Measurements from ENCODE around the gene TMSB10. TPM values are rescaled to one million over a fixed set of nuclear protein-coding genes. Genes with fewer than 3 reads are reported as not detected.
"Not testable (repeated sequence)": the region's sequence is repeated elsewhere in the genome, so short reads cannot be mapped to it uniquely, and the experiment has no call there.

The TMSB10 gene
- total RNA-seq, 1 donor = 3,268 TPM

GRCh38 chr2:84906108-84906899, 848 bp downstream of the TMSB10 start:
- peaks cover 46% of the 10 kb centered on the region for H3K4me1 ChIP-seq (ENCODE audit: insufficient read depth, low read length)
- H3K4me3 ChIP-seq (ENCODE audit: low read length) = peak overlapping the region; percentile 96
- H3K9me3 ChIP-seq (ENCODE audit: low read depth, low read length) = no peaks in the 10 kb centered on the region
- no peaks in the 10 kb centered on the region for H3K27me3 ChIP-seq (ENCODE audit: insufficient read depth, low read length)

GRCh38 chr2:84906900-84907714, 1.7 kb downstream of the TMSB10 start:
- no peaks in the 10 kb centered on the region for H3K27me3 ChIP-seq (ENCODE audit: insufficient read depth, low read length)
- H3K9me3 ChIP-seq (ENCODE audit: low read depth, low read length) = no peaks in the 10 kb centered on the region
- H3K4me1 ChIP-seq (ENCODE audit: insufficient read depth, low read length) = peaks cover 38% of the 10 kb centered on the region
- peak overlapping the region; percentile 96 for H3K4me3 ChIP-seq (ENCODE audit: low read length)

GRCh38 chr2:84908948-84909713, 3.7 kb downstream of the TMSB10 start:
- H3K9me3 ChIP-seq (ENCODE audit: low read depth, low read length) = no peaks in the 10 kb centered on the region
- H3K4me1 ChIP-seq (ENCODE audit: insufficient read depth, low read length) = peaks cover 31% of the 10 kb centered on the region
- H3K27me3 ChIP-seq (ENCODE audit: insufficient read depth, low read length) = no peaks in the 10 kb centered on the region
- no peak overlapping the region for H3K4me3 ChIP-seq (ENCODE audit: low read length)

- no peaks in the 10 kb centered on the region for H3K9me3 ChIP-seq (ENCODE audit: low read depth, low read length)
- no peaks in the 10 kb centered on the region for H3K27me3 ChIP-seq (ENCODE audit: insufficient read depth, low read length)
- peaks cover 24% of the 10 kb centered on the region for H3K4me1 ChIP-seq (ENCODE audit: insufficient read depth, low read length)
- H3K4me3 ChIP-seq (ENCODE audit: low read length) = no peak overlapping the region
Measured at GRCh38 chr2:84911135-84911678, 5.8 kb downstream of the TMSB10 start.

- Histone ChIP-seq H3K4me3 (ENCODE audit: low read length) (no peak overlapping the region), H3K27me3 (ENCODE audit: insufficient read depth, low read length) (no peaks in the 10 kb centered on the region), H3K4me1 (ENCODE audit: insufficient read depth, low read length) (peaks cover 15% of the 10 kb centered on the region), H3K9me3 (ENCODE audit: low read depth, low read length) (no peaks in the 10 kb centered on the region)
Measured at GRCh38 chr2:84912984-84913383, 7.5 kb downstream of the TMSB10 start.

- Histone ChIP-seq H3K4me3 (ENCODE audit: low read length) (no peak overlapping the region), H3K4me1 (ENCODE audit: insufficient read depth, low read length) (peaks cover 14% of the 10 kb centered on the region), H3K9me3 (ENCODE audit: low read depth, low read length) (no peaks in the 10 kb centered on the region), H3K27me3 (ENCODE audit: insufficient read depth, low read length) (no peaks in the 10 kb centered on the region)
Measured at GRCh38 chr2:84914334-84914733, 8.9 kb downstream of the TMSB10 start.

GRCh38 chr2:84915675-84916074, 10.2 kb downstream of the TMSB10 start:
- not testable (repeated sequence) for H3K4me3 ChIP-seq (ENCODE audit: low read length); H3K27me3 ChIP-seq (ENCODE audit: insufficient read depth, low read length); H3K9me3 ChIP-seq (ENCODE audit: low read depth, low read length)
- H3K4me1 ChIP-seq (ENCODE audit: insufficient read depth, low read length) = peaks cover 26% of the 10 kb centered on the region

GRCh38 chr2:84917821-84918220, 12.4 kb downstream of the TMSB10 start:
- peaks cover 26% of the 10 kb centered on the region for H3K4me1 ChIP-seq (ENCODE audit: insufficient read depth, low read length)
- H3K27me3 ChIP-seq (ENCODE audit: insufficient read depth, low read length); H3K9me3 ChIP-seq (ENCODE audit: low read depth, low read length); H3K4me3 ChIP-seq (ENCODE audit: low read length): not testable (repeated sequence)

GRCh38 chr2:84918430-84918829, 13.0 kb downstream of the TMSB10 start:
- Histone ChIP-seq H3K9me3 (ENCODE audit: low read depth, low read length) (no peaks in the 10 kb centered on the region), H3K4me3 (ENCODE audit: low read length) (no peak overlapping the region), H3K4me1 (ENCODE audit: insufficient read depth, low read length) (peaks cover 27% of the 10 kb centered on the region), H3K27me3 (ENCODE audit: insufficient read depth, low read length) (no peaks in the 10 kb centered on the region)

- Histone ChIP-seq H3K9me3 (ENCODE audit: low read depth, low read length) (no peaks in the 10 kb centered on the region), H3K4me3 (ENCODE audit: low read length) (no peak overlapping the region), H3K27me3 (ENCODE audit: insufficient read depth, low read length) (no peaks in the 10 kb centered on the region), H3K4me1 (ENCODE audit: insufficient read depth, low read length) (peaks cover 43% of the 10 kb centered on the region)
Measured at GRCh38 chr2:84919885-84920580, 14.6 kb downstream of the TMSB10 start.

GRCh38 chr2:84923009-84923408, 17.6 kb downstream of the TMSB10 start:
- Histone ChIP-seq H3K27me3 (ENCODE audit: insufficient read depth, low read length) (no peaks in the 10 kb centered on the region), H3K9me3 (ENCODE audit: low read depth, low read length) (no peaks in the 10 kb centered on the region), H3K4me1 (ENCODE audit: insufficient read depth, low read length) (peaks cover 63% of the 10 kb centered on the region), H3K4me3 (ENCODE audit: low read length) (no peak overlapping the region)

GRCh38 chr2:84924173-84925106, 19.0 kb downstream of the TMSB10 start:
- no peak overlapping the region for H3K4me3 ChIP-seq (ENCODE audit: low read length)
- H3K4me1 ChIP-seq (ENCODE audit: insufficient read depth, low read length) = peaks cover 50% of the 10 kb centered on the region
- no peaks in the 10 kb centered on the region for H3K9me3 ChIP-seq (ENCODE audit: low read depth, low read length)
- no peaks in the 10 kb centered on the region for H3K27me3 ChIP-seq (ENCODE audit: insufficient read depth, low read length)

- no peak overlapping the region for H3K4me3 ChIP-seq (ENCODE audit: low read length)
- peaks cover 41% of the 10 kb centered on the region for H3K4me1 ChIP-seq (ENCODE audit: insufficient read depth, low read length)
Measured at GRCh38 chr2:84925336-84925723, 19.9 kb downstream of the TMSB10 start.

More at GRCh38 chr2:84925336-84925723, 19.9 kb downstream of the TMSB10 start:
- H3K27me3 ChIP-seq (ENCODE audit: insufficient read depth, low read length) = no peaks in the 10 kb centered on the region
- no peaks in the 10 kb centered on the region for H3K9me3 ChIP-seq (ENCODE audit: low read depth, low read length)
